ENCODE data around the gene TRMT44.

TRMT44 gene

GRCh38 chr4:8404791-8405515 lies 35.6 kb upstream of the TRMT44 start:
- in situ Hi-C loops (cut with MboI; ENCODE audit: low sequenced_read_pairs), result loop anchor here (5.0 to 25.0 kb wide), 3 partner anchors 163 to 593 kb away; no protein-coding TSS in a partner anchor

GRCh38 chr4:8405516-8405875 lies 35.1 kb upstream of the TRMT44 start:
- in situ Hi-C loops (cut with MboI; ENCODE audit: low sequenced_read_pairs), result loop anchor here (10.0 to 25.0 kb wide), 2 partner anchors 231 to 593 kb away; no protein-coding TSS in a partner anchor

- in situ Hi-C loops (cut with MboI; ENCODE audit: low sequenced_read_pairs), result loop anchor here (10.0 to 25.0 kb wide), 2 partner anchors 232 to 595 kb away; no protein-coding TSS in a partner anchor
Measured at GRCh38 chr4:8406887-8407286, 33.7 kb upstream of the TRMT44 start.

GRCh38 chr4:8407316-8407715 lies 33.3 kb upstream of the TRMT44 start:
- in situ Hi-C loops (cut with MboI; ENCODE audit: low sequenced_read_pairs), result loop anchor here (10.0 to 25.0 kb wide), 2 partner anchors 233 to 595 kb away; no protein-coding TSS in a partner anchor

- in situ Hi-C loops (cut with MboI; ENCODE audit: low sequenced_read_pairs), result loop anchor here (10.0 to 25.0 kb wide), 2 partner anchors 233 to 595 kb away; no protein-coding TSS in a partner anchor
Measured at GRCh38 chr4:8407756-8408155, 32.8 kb upstream of the TRMT44 start.

GRCh38 chr4:8409264-8410065 lies 31.1 kb upstream of the TRMT44 start:
- in situ Hi-C loops (cut with MboI; ENCODE audit: low sequenced_read_pairs), result loop anchor here (10.0 to 25.0 kb wide), 2 partner anchors 235 to 597 kb away; no protein-coding TSS in a partner anchor

GRCh38 chr4:8410066-8410625 lies 30.4 kb upstream of the TRMT44 start:
- in situ Hi-C loops (cut with MboI; ENCODE audit: low sequenced_read_pairs), result loop anchor here (25.0 kb wide), 1 partner anchor 598 kb away; no protein-coding TSS in a partner anchor

- in situ Hi-C loops (cut with MboI; ENCODE audit: low sequenced_read_pairs), result loop anchor here (25.0 kb wide), 1 partner anchor 598 kb away; no protein-coding TSS in a partner anchor
Measured at GRCh38 chr4:8410641-8411271, 29.8 kb upstream of the TRMT44 start.

GRCh38 chr4:8411351-8412180 lies 29.0 kb upstream of the TRMT44 start:
- in situ Hi-C loops (cut with MboI; ENCODE audit: low sequenced_read_pairs), result loop anchor here (25.0 kb wide), 1 partner anchor 599 kb away; no protein-coding TSS in a partner anchor

- in situ Hi-C loops (cut with MboI; ENCODE audit: low sequenced_read_pairs), result loop anchor here (25.0 kb wide), 1 partner anchor 600 kb away; no protein-coding TSS in a partner anchor
Measured at GRCh38 chr4:8412288-8412687, 28.3 kb upstream of the TRMT44 start.

GRCh38 chr4:8414377-8414776 lies 26.2 kb upstream of the TRMT44 start:
- in situ Hi-C loops (cut with MboI; ENCODE audit: low sequenced_read_pairs), result loop anchor here (25.0 kb wide), 1 partner anchor 602 kb away; no protein-coding TSS in a partner anchor

GRCh38 chr4:8417071-8417614 lies 23.4 kb upstream of the TRMT44 start:
- in situ Hi-C loops (cut with MboI; ENCODE audit: low sequenced_read_pairs), result loop anchor here (25.0 kb wide), 1 partner anchor 605 kb away; no protein-coding TSS in a partner anchor

- in situ Hi-C loops (cut with MboI; ENCODE audit: low sequenced_read_pairs), result loop anchor here (25.0 kb wide), 1 partner anchor 607 kb away; no protein-coding TSS in a partner anchor
Measured at GRCh38 chr4:8419222-8420041, 21.1 kb upstream of the TRMT44 start.

GRCh38 chr4:8420151-8420550 lies 20.4 kb upstream of the TRMT44 start:
- in situ Hi-C loops (cut with MboI; ENCODE audit: low sequenced_read_pairs), result loop anchor here (25.0 kb wide), 1 partner anchor 608 kb away; no protein-coding TSS in a partner anchor

GRCh38 chr4:8422327-8422726 lies 18.2 kb upstream of the TRMT44 start:
- in situ Hi-C loops (cut with MboI; ENCODE audit: low sequenced_read_pairs), result loop anchor here (25.0 kb wide), 1 partner anchor 610 kb away; no protein-coding TSS in a partner anchor

GRCh38 chr4:8422786-8423185 lies 17.8 kb upstream of the TRMT44 start:
- in situ Hi-C loops (cut with MboI; ENCODE audit: low sequenced_read_pairs), result loop anchor here (25.0 kb wide), 1 partner anchor 610 kb away; no protein-coding TSS in a partner anchor

- in situ Hi-C loops (cut with MboI; ENCODE audit: low sequenced_read_pairs), result no loop called here
Measured at GRCh38 chr4:8427262-8427661, 13.3 kb upstream of the TRMT44 start.

- in situ Hi-C loops (cut with MboI; ENCODE audit: low sequenced_read_pairs), result no loop called here
Measured at GRCh38 chr4:8427761-8428287, 12.8 kb upstream of the TRMT44 start.

All from HL-60/S4 (cell line).